ENCODE measurements around the gene NFYB. TPM values are rescaled to one million over a fixed set of nuclear protein-coding genes. Genes with fewer than 3 reads are reported as not detected.

The NFYB gene
- total and polyA plus RNA-seq, 9 of the 15 experiments (the other 6 are each of a cell fraction or from before 2014, with no cell fraction given): 14.5 to 51.5 (median 32.3) TPM

DNA sequence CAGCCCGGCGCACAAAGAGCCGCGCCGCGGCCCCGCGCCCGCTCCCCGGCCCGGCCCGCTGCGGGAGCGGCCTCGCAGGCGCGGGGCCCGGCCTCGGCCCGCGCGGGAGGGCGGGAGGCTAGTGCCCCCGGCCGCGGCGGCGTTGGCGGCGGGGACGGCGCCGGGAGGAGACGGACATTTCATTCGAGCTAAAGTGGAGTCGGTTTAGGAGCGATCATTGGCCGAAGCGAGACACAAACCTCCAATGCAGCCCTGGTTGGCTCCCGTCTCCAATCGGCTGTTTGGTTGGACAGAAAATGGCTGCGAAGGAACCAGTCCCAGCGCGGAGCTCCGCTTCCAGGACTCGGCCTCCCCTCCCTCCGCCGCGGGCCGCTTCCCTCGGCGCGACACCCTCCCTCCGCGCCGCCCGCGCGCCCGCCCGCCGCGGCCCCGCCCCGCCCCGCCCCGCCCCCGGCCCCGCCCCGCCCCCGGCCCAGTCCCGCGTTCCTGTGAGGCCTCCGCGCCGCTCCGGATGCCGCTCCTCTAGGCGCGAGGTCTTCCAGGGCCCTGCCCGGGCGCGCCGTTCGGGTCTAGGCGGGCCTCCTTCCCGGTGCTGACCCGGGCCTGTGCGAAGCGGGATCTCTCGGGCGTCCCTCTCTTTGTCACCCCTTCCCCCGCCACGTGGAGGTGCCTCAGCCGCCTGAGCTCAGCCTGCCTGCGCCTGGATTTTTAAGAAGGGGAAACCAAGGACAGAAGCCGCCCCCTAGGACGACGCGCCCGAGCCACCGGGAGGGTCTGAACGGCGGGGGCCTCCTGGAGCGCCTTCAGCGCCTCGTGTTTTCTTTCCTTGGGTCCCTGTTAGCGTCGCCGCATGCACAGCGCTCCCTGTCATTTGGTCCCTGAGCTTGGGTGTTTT is at the start of gene NFYB (continued):
- TF ChIP-seq, protein P1, sequence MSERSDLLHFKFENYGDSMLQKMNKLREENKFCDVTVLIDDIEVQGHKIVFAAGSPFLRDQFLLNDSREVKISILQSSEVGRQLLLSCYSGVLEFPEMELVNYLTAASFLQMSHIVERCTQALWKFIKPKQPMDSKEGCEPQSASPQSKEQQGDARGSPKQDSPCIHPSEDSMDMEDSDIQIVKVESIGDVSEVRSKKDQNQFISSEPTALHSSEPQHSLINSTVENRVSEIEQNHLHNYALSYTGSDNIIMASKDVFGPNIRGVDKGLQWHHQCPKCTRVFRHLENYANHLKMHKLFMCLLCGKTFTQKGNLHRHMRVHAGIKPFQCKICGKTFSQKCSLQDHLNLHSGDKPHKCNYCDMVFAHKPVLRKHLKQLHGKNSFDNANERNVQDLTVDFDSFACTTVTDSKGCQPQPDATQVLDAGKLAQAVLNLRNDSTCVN (CRISPR knock-in tag; IDR thresholded peaks at IDR 0.05): no peak
- TF ChIP-seq KDM5B (IDR thresholded peaks at IDR 0.05; ENCODE audit: insufficient replicate concordance, low read depth, low read length) (peak; percentile 72), LARP7 (IDR thresholded peaks at IDR 0.05) (no peak), ZNF253 (CRISPR knock-in tag; conservative IDR thresholded peaks at IDR 0.05) (no peak), ZNF143 (CRISPR knock-in tag; IDR thresholded peaks at IDR 0.05) (no peak), KAT2B (IDR thresholded peaks at IDR 0.05; ENCODE audit: low read depth, low read length) (no peak), ZNF644 (tag; IDR thresholded peaks at IDR 0.05; ENCODE audit: low read depth) (no peak), SRSF1 (IDR thresholded peaks at IDR 0.05; ENCODE audit: low read depth, low read length) (peak; percentile 98), ARHGAP35 (IDR thresholded peaks at IDR 0.05; ENCODE audit: partially characterized antibody) (no peak), IFI16 (CRISPR knock-in tag; IDR thresholded peaks at IDR 0.05) (no peak), TBL1XR1 (IDR thresholded peaks at IDR 0.05; ENCODE audit: low read length in 2 of 2) (no peak; a peak in 1 of 4 replicates), ZNF551 (CRISPR knock-in tag; IDR thresholded peaks at IDR 0.05) (no peak), PHTF2 (CRISPR knock-in tag; IDR thresholded peaks at IDR 0.05) (no peak), CC2D1A (IDR thresholded peaks at IDR 0.05) (peak; percentile 53; the same call in 1 of the 2 replicates)
- TF ChIP-seq, protein P2, sequence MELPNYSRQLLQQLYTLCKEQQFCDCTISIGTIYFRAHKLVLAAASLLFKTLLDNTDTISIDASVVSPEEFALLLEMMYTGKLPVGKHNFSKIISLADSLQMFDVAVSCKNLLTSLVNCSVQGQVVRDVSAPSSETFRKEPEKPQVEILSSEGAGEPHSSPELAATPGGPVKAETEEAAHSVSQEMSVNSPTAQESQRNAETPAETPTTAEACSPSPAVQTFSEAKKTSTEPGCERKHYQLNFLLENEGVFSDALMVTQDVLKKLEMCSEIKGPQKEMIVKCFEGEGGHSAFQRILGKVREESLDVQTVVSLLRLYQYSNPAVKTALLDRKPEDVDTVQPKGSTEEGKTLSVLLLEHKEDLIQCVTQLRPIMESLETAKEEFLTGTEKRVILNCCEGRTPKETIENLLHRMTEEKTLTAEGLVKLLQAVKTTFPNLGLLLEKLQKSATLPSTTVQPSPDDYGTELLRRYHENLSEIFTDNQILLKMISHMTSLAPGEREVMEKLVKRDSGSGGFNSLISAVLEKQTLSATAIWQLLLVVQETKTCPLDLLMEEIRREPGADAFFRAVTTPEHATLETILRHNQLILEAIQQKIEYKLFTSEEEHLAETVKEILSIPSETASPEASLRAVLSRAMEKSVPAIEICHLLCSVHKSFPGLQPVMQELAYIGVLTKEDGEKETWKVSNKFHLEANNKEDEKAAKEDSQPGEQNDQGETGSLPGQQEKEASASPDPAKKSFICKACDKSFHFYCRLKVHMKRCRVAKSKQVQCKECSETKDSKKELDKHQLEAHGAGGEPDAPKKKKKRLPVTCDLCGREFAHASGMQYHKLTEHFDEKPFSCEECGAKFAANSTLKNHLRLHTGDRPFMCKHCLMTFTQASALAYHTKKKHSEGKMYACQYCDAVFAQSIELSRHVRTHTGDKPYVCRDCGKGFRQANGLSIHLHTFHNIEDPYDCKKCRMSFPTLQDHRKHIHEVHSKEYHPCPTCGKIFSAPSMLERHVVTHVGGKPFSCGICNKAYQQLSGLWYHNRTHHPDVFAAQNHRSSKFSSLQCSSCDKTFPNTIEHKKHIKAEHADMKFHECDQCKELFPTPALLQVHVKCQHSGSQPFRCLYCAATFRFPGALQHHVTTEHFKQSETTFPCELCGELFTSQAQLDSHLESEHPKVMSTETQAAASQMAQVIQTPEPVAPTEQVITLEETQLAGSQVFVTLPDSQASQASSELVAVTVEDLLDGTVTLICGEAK (IDR thresholded peaks at IDR 0.05): no peak
- TF ChIP-seq, protein P2 (CRISPR knock-in tag; IDR thresholded peaks at IDR 0.05): no peak
- TF ChIP-seq, protein P3, sequence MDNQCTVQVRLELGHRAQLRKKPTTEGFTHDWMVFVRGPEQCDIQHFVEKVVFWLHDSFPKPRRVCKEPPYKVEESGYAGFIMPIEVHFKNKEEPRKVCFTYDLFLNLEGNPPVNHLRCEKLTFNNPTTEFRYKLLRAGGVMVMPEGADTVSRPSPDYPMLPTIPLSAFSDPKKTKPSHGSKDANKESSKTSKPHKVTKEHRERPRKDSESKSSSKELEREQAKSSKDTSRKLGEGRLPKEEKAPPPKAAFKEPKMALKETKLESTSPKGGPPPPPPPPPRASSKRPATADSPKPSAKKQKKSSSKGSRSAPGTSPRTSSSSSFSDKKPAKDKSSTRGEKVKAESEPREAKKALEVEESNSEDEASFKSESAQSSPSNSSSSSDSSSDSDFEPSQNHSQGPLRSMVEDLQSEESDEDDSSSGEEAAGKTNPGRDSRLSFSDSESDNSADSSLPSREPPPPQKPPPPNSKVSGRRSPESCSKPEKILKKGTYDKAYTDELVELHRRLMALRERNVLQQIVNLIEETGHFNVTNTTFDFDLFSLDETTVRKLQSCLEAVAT (IDR thresholded peaks at IDR 0.05): no peak

All from K562 (cell line).